ENCODE results near the gene BTRC. TPM values are rescaled to one million over a fixed set of nuclear protein-coding genes. Genes with fewer than 3 reads are reported as not detected.
"Not testable (repeated sequence)": the region's sequence is repeated elsewhere in the genome, so short reads cannot be mapped to it uniquely, and the experiment has no call there.

The BTRC gene
- total and polyA plus RNA-seq, 2 experiments from 2014 or later = 8.4 to 11.4 TPM

DNA sequence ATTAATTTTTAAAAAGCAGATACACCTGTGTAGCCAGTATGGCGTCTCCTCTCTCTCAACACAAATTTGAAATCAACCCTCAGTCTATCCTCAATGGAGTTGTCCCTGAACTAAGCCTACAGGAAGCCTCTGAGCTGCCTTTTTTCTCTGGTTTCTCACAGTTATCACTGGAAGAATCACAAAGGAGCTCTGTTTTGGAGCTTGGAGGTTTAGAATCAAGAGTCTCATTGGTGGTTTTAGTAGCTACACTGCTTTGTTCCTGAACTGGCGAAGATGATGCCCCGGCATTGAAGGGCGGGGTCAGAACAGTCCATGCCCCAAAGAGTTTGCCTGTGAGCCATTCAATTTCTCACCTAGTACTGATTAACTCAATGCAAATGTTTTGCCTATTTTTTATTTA, 16.1 kb upstream of the BTRC start:
- Histone ChIP-seq H3K36me3 (ENCODE audit: low read depth) (no peaks in the 10 kb centered on the region), H3K4me2 (ENCODE audit: unreplicated experiment) (no peak overlapping the region), H3K27me3 (replicated peaks; ENCODE audit: insufficient read depth) (peaks cover 23% of the 10 kb centered on the region), H3K9me3 (ENCODE audit: low read depth) (no peaks in the 10 kb centered on the region), H2AFZ (no peak overlapping the region), H3K27ac (no peak overlapping the region), H3F3A (ENCODE audit: insufficient read depth) (no peaks in the 10 kb centered on the region), H4K20me1 (ENCODE audit: insufficient read depth) (no peaks in the 10 kb centered on the region), H3K79me2 (ENCODE audit: insufficient read depth) (no peaks in the 10 kb centered on the region), H3K9me2 (ENCODE audit: insufficient read depth) (no peaks in the 10 kb centered on the region), H3K4me3 (no peak overlapping the region), H3K4me1 (ENCODE audit: insufficient read depth) (no peaks in the 10 kb centered on the region), H3K9ac (no peak overlapping the region)
- TF ChIP-seq EZH2 (IDR thresholded peaks at IDR 0.05; ENCODE audit: insufficient read depth, poor library complexity, severe bottlenecking) = no peak
- TF ChIP-seq EZH2phosphoT487 (IDR thresholded peaks at IDR 0.05; ENCODE audit: insufficient read depth, low read depth) = no peak
- no peak for DNase-seq
- WGBS, 2 experiments (ENCODE audit: low coverage in 1 of 2, low lambda C conversion rate in 2 of 2, missing lambda C conversion rate in 2 of 2) = 65 to 67% methylated on average over 4 of the region's 4 CpGs
- in situ Hi-C loops (cut with MboI) = no loop called here

GRCh38 chr10:101341438-101341837, 12.5 kb upstream of the BTRC start:
- in situ Hi-C loops (cut with MboI) = no loop called here
- H3K79me2 ChIP-seq (ENCODE audit: insufficient read depth) = no peaks in the 10 kb centered on the region
- H2AFZ ChIP-seq = no peak overlapping the region
- no peak overlapping the region for H3K4me2 ChIP-seq (ENCODE audit: unreplicated experiment)
- H3K9me3 ChIP-seq (ENCODE audit: low read depth) = no peaks in the 10 kb centered on the region
- H3K9ac ChIP-seq = no peak overlapping the region
- peaks cover 12% of the 10 kb centered on the region for H3K27me3 ChIP-seq (replicated peaks; ENCODE audit: insufficient read depth)
- H3F3A ChIP-seq (ENCODE audit: insufficient read depth) = no peaks in the 10 kb centered on the region
- TF ChIP-seq EZH2 (IDR thresholded peaks at IDR 0.05; ENCODE audit: insufficient read depth, poor library complexity, severe bottlenecking) (no peak), EZH2phosphoT487 (IDR thresholded peaks at IDR 0.05; ENCODE audit: insufficient read depth, low read depth) (no peak)
- H3K4me3 ChIP-seq = no peak overlapping the region
- DNase-seq = no peak
- H3K27ac ChIP-seq = no peak overlapping the region
- no peaks in the 10 kb centered on the region for H3K4me1 ChIP-seq (ENCODE audit: insufficient read depth)
- no peaks in the 10 kb centered on the region for H4K20me1 ChIP-seq (ENCODE audit: insufficient read depth)
- no peaks in the 10 kb centered on the region for H3K36me3 ChIP-seq (ENCODE audit: low read depth)
- H3K9me2 ChIP-seq (ENCODE audit: insufficient read depth) = no peaks in the 10 kb centered on the region

DNA sequence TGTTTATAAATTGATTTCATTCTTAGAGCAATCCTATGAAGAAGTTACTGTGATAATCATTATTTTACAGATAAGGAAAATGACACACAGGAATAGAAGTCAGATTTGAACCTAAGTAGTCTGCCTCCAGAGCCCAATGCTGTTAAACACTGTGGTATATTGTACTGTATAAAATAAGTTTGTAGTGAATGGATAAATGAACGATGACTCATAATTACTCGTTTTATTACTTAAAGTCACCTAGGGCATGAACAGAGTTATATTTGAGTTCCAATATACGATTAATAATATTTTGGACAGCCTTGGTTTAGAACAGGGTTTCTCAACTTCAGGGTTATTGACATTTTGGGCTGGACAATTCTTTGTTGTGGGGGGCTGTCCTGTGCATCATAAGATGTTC, 7.8 kb upstream of the BTRC start:
- H3F3A ChIP-seq (ENCODE audit: insufficient read depth) = no peaks in the 10 kb centered on the region
- no peak overlapping the region for H2AFZ ChIP-seq
- H3K27ac ChIP-seq = no peak overlapping the region
- DNase-seq = no peak
- WGBS, 2 experiments (ENCODE audit: low coverage in 1 of 2, low lambda C conversion rate in 2 of 2, missing lambda C conversion rate in 2 of 2) = 60 to 66% methylated on average over 3 of the region's 3 CpGs
- H4K20me1 ChIP-seq (ENCODE audit: insufficient read depth) = no peaks in the 10 kb centered on the region
- H3K4me2 ChIP-seq (ENCODE audit: unreplicated experiment) = no peak overlapping the region
- peaks cover 10% of the 10 kb centered on the region for H3K27me3 ChIP-seq (replicated peaks; ENCODE audit: insufficient read depth)
- no peaks in the 10 kb centered on the region for H3K4me1 ChIP-seq (ENCODE audit: insufficient read depth)
- H3K9ac ChIP-seq = no peak overlapping the region
- no peak for TF ChIP-seq EZH2phosphoT487 (IDR thresholded peaks at IDR 0.05; ENCODE audit: insufficient read depth, low read depth)
- TF ChIP-seq EZH2 (IDR thresholded peaks at IDR 0.05; ENCODE audit: insufficient read depth, poor library complexity, severe bottlenecking) = no peak
- H3K4me3 ChIP-seq = no peak overlapping the region
- H3K79me2 ChIP-seq (ENCODE audit: insufficient read depth) = no peaks in the 10 kb centered on the region
- no peaks in the 10 kb centered on the region for H3K9me3 ChIP-seq (ENCODE audit: low read depth)
- in situ Hi-C loops (cut with MboI) = no loop called here
- no peaks in the 10 kb centered on the region for H3K36me3 ChIP-seq (ENCODE audit: low read depth)
- H3K9me2 ChIP-seq (ENCODE audit: insufficient read depth) = no peaks in the 10 kb centered on the region

DNA sequence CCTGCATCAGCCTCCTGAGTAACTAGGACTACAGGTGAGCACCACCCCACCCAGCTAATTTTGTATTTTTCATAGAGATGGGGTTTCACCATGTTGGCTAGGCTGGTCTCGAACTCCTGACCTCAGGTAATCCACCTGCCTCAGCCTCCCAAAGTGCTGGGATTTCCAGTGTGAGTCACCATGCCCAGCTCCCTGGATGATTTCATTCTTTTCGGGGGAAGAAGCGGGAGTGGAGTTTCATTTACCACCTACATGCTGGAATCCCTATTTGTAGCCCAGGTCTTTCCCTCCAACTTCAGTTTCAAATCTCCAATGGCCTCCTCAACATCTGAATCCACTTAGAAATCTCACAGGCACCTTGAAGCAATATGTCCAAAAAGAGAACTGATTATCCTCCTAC, 2.9 kb upstream of the BTRC start:
- Histone ChIP-seq H3F3A (ENCODE audit: insufficient read depth) (peaks cover 11% of the 10 kb centered on the region; the same call in 1 of the 2 replicates), H3K4me2 (ENCODE audit: unreplicated experiment) (no peak overlapping the region), H3K27me3 (replicated peaks; ENCODE audit: insufficient read depth) (peaks cover 10% of the 10 kb centered on the region), H3K9me3 (ENCODE audit: low read depth) (no peaks in the 10 kb centered on the region), H4K20me1 (ENCODE audit: insufficient read depth) (no peaks in the 10 kb centered on the region), H3K79me2 (ENCODE audit: insufficient read depth) (peaks cover 17% of the 10 kb centered on the region), H3K4me3 (no peak overlapping the region), H3K4me1 (ENCODE audit: insufficient read depth) (peaks cover 10% of the 10 kb centered on the region; the same call in 1 of the 2 replicates), H2AFZ (no peak overlapping the region), H3K36me3 (ENCODE audit: low read depth) (no peaks in the 10 kb centered on the region), H3K27ac (no peak overlapping the region), H3K9me2 (ENCODE audit: insufficient read depth) (no peaks in the 10 kb centered on the region), H3K9ac (no peak overlapping the region)
- in situ Hi-C loops (cut with MboI) = no loop called here
- no peak for DNase-seq
- WGBS, 2 experiments (ENCODE audit: low coverage in 1 of 2, low lambda C conversion rate in 2 of 2, missing lambda C conversion rate in 2 of 2) = 59 to 70% methylated on average over 3 of the region's 3 CpGs
- TF ChIP-seq EZH2 (IDR thresholded peaks at IDR 0.05; ENCODE audit: insufficient read depth, poor library complexity, severe bottlenecking) (no peak), EZH2phosphoT487 (IDR thresholded peaks at IDR 0.05; ENCODE audit: insufficient read depth, low read depth) (no peak)

DNA sequence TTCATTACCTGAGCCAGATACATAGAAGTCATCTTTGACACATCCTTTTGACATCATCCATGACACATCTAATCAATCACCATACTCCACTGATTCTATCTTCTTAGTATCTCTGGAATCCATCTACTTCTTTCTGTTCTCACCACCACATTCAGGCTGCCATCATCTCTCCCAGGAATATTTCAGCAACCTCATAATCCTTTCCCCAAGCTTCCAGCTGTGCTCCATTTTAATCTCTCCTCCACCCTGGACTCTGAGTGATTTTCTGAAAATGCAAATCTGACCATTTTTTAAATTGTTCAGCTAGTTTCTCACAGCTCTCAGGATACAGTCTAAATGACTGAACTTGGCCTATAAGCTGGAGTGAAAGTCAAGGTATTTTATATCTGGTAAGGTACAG, 2.5 kb upstream of the BTRC start:
- TF ChIP-seq EZH2 (IDR thresholded peaks at IDR 0.05; ENCODE audit: insufficient read depth, poor library complexity, severe bottlenecking) (no peak), EZH2phosphoT487 (IDR thresholded peaks at IDR 0.05; ENCODE audit: insufficient read depth, low read depth) (no peak)
- H3K4me2 ChIP-seq (ENCODE audit: unreplicated experiment) = no peak overlapping the region
- H3F3A ChIP-seq (ENCODE audit: insufficient read depth) = peaks cover 11% of the 10 kb centered on the region; the same call in 1 of the 2 replicates
- H3K79me2 ChIP-seq (ENCODE audit: insufficient read depth) = peaks cover 22% of the 10 kb centered on the region
- H3K36me3 ChIP-seq (ENCODE audit: low read depth) = no peaks in the 10 kb centered on the region
- H3K9ac ChIP-seq = no peak overlapping the region
- H3K4me1 ChIP-seq (ENCODE audit: insufficient read depth) = peaks cover 10% of the 10 kb centered on the region; the same call in 1 of the 2 replicates
- H3K4me3 ChIP-seq = no peak overlapping the region
- H3K9me3 ChIP-seq (ENCODE audit: low read depth) = no peaks in the 10 kb centered on the region
- no peaks in the 10 kb centered on the region for H3K9me2 ChIP-seq (ENCODE audit: insufficient read depth)
- no peak for DNase-seq
- H3K27me3 ChIP-seq (replicated peaks; ENCODE audit: insufficient read depth) = peaks cover 10% of the 10 kb centered on the region
- in situ Hi-C loops (cut with MboI) = no loop called here
- H4K20me1 ChIP-seq (ENCODE audit: insufficient read depth) = no peaks in the 10 kb centered on the region
- no peak overlapping the region for H2AFZ ChIP-seq
- H3K27ac ChIP-seq = no peak overlapping the region

DNA sequence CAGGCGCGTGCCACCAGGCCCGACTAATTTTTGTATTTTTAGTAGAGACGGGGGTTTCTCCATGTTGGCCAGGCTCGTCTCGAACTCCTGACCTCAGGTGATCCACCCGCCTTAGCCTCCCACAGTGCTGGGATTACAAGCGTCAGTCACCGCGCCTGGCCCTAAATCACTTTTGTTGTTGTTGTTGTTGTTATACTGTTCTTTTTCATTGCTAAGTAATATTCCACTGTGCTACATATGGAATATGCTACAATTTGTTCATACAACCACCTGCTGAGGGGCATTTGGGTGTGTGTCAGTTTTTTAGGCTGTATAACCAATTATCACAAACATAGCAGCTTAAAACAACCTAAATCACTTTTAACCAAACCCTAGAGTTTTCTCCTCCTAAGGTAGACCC, 1.1 kb upstream of the BTRC start:
- H3K9me3 ChIP-seq (ENCODE audit: low read depth); H3K4me2 ChIP-seq (ENCODE audit: unreplicated experiment); H3K9me2 ChIP-seq (ENCODE audit: insufficient read depth); H4K20me1 ChIP-seq (ENCODE audit: insufficient read depth); H3K9ac ChIP-seq; DNase-seq; H3K4me3 ChIP-seq; in situ Hi-C loops (cut with MboI); H3K27ac ChIP-seq; H3K27me3 ChIP-seq (replicated peaks; ENCODE audit: insufficient read depth); H3K36me3 ChIP-seq (ENCODE audit: low read depth): not testable (repeated sequence)
- WGBS, 2 experiments (ENCODE audit: low coverage in 1 of 2, low lambda C conversion rate in 2 of 2, missing lambda C conversion rate in 2 of 2) = 88 to 95% methylated on average over 10 of the region's 10 CpGs
- Histone ChIP-seq H3F3A (ENCODE audit: insufficient read depth) (peaks cover 11% of the 10 kb centered on the region; the same call in 1 of the 2 replicates), H3K79me2 (ENCODE audit: insufficient read depth) (peaks cover 35% of the 10 kb centered on the region), H3K4me1 (ENCODE audit: insufficient read depth) (peaks cover 10% of the 10 kb centered on the region; the same call in 1 of the 2 replicates), H2AFZ (peak overlapping the region; percentile 99)
